Measurements from ENCODE around the gene ANAPC4.

The ANAPC4 gene

GRCh38 chr4:25346913-25347312 is 30.1 kb upstream of the ANAPC4 start:
- DNase-seq (ENCODE audit: extremely low spot score) = peak; percentile 30
- ChIA-PET POLR2A (no interaction called here), CTCF (interaction anchor here (1.1 to 4.8 kb wide), 6 partner anchors 11 to 48 kb away, joined by 3 to 30 read pairs (median 6); partner anchors contain the start of gene ZCCHC4)
- TF ChIP-seq, protein P1, sequence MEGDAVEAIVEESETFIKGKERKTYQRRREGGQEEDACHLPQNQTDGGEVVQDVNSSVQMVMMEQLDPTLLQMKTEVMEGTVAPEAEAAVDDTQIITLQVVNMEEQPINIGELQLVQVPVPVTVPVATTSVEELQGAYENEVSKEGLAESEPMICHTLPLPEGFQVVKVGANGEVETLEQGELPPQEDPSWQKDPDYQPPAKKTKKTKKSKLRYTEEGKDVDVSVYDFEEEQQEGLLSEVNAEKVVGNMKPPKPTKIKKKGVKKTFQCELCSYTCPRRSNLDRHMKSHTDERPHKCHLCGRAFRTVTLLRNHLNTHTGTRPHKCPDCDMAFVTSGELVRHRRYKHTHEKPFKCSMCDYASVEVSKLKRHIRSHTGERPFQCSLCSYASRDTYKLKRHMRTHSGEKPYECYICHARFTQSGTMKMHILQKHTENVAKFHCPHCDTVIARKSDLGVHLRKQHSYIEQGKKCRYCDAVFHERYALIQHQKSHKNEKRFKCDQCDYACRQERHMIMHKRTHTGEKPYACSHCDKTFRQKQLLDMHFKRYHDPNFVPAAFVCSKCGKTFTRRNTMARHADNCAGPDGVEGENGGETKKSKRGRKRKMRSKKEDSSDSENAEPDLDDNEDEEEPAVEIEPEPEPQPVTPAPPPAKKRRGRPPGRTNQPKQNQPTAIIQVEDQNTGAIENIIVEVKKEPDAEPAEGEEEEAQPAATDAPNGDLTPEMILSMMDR (IDR thresholded peaks at IDR 0.05; ENCODE audit: control extremely low read depth, extremely low read depth, low read depth, missing control alignments) = no peak

DNA sequence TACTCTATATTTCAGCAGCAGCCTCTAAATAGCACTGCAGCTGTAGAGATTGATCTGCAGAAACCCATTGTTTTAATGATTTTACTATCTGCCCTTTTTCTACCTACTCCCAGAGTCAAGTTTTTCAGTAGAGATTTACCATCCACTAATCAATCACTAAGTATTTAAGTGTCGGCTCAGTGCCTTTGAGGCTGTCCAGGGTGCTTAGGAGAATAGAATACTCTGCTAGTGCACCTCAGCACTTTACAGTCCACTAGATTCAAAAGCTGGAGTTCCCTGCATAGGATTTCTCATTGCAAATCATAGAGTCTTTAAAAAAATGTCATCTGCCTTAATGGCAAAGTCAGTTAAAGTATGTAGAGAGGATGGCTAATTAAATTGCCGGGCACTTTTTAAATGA is 29.6 kb upstream of the ANAPC4 start:
- DNase-seq (ENCODE audit: extremely low spot score) = no peak
- TF ChIP-seq, protein P1 (IDR thresholded peaks at IDR 0.05; ENCODE audit: control extremely low read depth, extremely low read depth, low read depth, missing control alignments) = no peak
- ChIA-PET CTCF (interaction anchor here (1.1 to 4.8 kb wide), 5 partner anchors 11 to 49 kb away, joined by 3 to 30 read pairs (median 8); partner anchors contain the start of gene ZCCHC4), POLR2A (no interaction called here)

DNA sequence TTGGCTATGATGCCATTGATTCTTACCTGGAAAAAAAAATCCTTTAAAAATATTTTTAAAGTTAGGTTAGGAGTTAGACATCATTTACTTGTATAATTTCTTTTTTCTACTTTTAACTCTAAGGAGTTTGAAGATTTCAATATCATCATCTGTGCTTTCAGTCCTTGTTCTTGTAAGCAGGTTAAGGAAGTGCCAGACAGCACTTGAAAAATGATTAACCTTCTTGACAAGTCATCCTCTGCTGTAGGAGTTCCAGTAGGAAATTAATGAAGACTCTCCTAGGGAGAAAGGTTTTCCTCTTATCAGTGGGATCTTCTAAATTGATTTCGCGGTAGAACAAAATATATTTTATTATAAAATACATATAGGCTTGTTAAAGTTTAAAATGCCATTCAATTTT is 29.1 kb upstream of the ANAPC4 start:
- TF ChIP-seq, protein P1 (IDR thresholded peaks at IDR 0.05; ENCODE audit: control extremely low read depth, extremely low read depth, low read depth, missing control alignments) = no peak
- DNase-seq (ENCODE audit: extremely low spot score) = no peak
- ChIA-PET CTCF (interaction anchor here (1.0 to 4.8 kb wide), 2 partner anchors 19 to 35 kb away, joined by 4 to 30 read pairs; partner anchors contain the start of gene ZCCHC4), POLR2A (no interaction called here)

DNA sequence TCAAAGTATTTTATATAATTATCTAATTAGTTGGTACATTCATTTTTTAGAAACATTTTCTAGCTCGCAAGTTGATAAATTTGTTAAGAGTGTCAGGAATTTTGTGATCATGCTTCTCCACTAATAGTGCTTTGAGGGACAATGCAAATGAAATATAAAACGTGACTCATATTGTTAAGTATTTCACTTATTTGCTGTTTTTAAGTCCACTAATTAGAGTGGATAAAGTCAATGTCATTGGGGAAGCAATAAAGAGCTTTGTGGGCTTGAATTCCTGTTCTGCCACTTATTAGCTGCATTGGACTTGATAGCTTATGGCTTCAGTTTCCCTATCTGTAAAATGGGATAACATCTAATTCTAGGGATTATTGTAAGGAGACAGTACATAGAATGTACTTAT is 26.5 kb upstream of the ANAPC4 start:
- TF ChIP-seq, protein P1 (IDR thresholded peaks at IDR 0.05; ENCODE audit: control extremely low read depth, extremely low read depth, low read depth, missing control alignments) = no peak
- ChIA-PET CTCF (interaction anchor here (2.2 to 4.7 kb wide), 3 partner anchors 16 to 38 kb away, joined by 12 to 34 read pairs (median 29); partner anchors contain the start of gene ZCCHC4), POLR2A (no interaction called here)
- no peak for DNase-seq (ENCODE audit: extremely low spot score)

DNA sequence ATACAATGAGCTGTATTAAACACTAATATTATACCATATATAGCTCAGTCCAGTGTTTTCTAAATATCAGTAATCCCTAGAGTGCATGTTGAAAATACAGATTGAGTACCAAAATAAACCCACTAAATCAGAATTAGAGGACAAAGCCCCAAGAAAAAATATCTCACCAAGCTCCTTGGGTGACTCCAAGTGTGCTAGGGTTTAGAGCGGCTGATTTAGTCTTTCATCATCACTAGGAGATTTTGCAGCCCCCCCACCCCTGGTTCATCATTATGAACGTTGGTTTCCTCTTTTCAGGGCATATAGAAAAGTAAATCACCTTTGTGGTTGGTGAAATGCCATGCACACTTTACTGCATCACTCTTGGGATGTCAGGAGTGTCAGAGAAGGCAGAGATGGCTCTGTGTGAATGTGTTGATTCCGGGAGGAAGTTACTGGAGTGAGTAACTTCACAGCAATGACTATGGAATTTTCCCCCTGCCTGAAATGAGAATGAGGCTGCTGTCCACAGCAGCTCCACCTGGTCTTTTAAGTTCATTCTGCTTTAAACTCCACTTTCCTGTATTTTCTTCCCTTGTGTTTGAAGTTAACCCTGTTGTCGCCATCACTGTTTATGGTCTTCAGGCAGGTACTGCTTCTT is 25.2 kb upstream of the ANAPC4 start:
- TF ChIP-seq, protein P1 (IDR thresholded peaks at IDR 0.05; ENCODE audit: control extremely low read depth, extremely low read depth, low read depth, missing control alignments) = no peak
- DNase-seq (ENCODE audit: extremely low spot score) = no peak
- ChIA-PET POLR2A (no interaction called here), CTCF (interaction anchor here (0.7 to 4.7 kb wide), 5 partner anchors 15 to 172 kb away, joined by 3 to 34 read pairs (median 12); partner anchors contain the start of gene ZCCHC4)

GRCh38 chr4:25356068-25356467 is 21.0 kb upstream of the ANAPC4 start:
- no peak for DNase-seq (ENCODE audit: extremely low spot score)
- ChIA-PET CTCF (interaction anchor here (1.0 to 4.5 kb wide), 6 partner anchors 11 to 376 kb away, joined by 3 to 42 read pairs (median 6); partner anchors contain the start of gene ZCCHC4), POLR2A (no interaction called here)
- TF ChIP-seq, protein P1 (IDR thresholded peaks at IDR 0.05; ENCODE audit: control extremely low read depth, extremely low read depth, low read depth, missing control alignments) = no peak
